HG02840 (cell line): Measurements from ENCODE around the gene BORCS6.
"Not testable (repeated sequence)": the region's sequence is repeated elsewhere in the genome, so short reads cannot be mapped to it uniquely, and the experiment has no call there.

Experiments used
- ATAC-seq: cut with Tn5 transposase; IDR thresholded peaks from one replicate; pipeline ENCODE4 v1.9.1; 2021; ENCODE audit warnings: mild to moderate bottlenecking, moderate library complexity, moderate number of reproducible peaks; ENCODE audit not compliant: unreplicated experiment, low FRiP score

BORCS6 gene

DNA sequence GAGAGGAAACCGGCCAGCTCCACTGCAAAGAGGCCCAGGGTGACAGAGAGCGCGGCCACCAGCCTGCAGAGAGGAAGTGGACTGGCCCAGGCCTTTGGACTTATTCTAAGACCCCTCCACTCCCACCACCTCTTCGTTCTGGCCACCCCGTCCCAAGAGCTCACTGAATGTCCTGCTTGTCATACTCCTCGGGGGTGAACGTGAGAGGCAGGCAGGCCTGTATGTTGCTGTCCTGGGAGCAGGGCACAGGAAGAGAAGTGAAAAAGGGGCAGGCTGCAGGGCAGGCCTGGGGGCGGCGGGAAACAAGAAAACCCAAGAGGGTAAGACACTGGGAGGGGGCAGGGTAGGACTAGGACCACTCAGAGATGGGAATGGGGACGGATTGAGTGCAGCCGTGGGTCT, 14.2 kb downstream of the BORCS6 start:
- no peak for ATAC-seq

DNA sequence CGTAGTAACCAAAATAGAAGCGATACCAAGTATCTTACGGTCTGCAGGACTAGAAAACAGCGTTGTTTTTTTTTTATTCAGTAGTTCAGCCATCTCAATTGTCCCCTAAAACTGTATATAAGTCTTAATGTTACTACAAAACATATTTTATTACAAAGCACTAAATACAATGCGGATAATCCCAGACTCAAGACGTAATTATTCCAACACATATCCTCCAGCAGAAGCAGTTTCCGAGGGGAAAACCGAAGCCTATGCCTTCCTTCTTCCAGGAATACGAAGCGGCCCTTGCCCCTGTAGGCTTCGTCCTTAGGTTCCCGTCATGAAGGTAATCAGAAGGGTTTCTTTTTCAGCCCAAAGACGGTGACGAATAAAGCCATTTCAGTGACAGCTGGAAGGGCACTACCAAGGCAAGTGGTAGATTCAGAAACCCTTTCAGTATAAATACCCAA, 16.1 kb downstream of the BORCS6 start:
- no peak for ATAC-seq

- peak; percentile 68 for ATAC-seq
Observed at GRCh38 chr17:8173056-8173870, 16.7 kb downstream of the BORCS6 start.

GRCh38 chr17:8170186-8170585, 19.8 kb downstream of the BORCS6 start:
- ATAC-seq, result not testable (repeated sequence)

GRCh38 chr17:8167526-8167925, 22.5 kb downstream of the BORCS6 start:
- ATAC-seq, result no peak

GRCh38 chr17:8166731-8167130, 23.2 kb downstream of the BORCS6 start:
- ATAC-seq, result no peak

GRCh38 chr17:8164815-8165131, 25.2 kb downstream of the BORCS6 start:
- no peak for ATAC-seq

GRCh38 chr17:8163978-8164814, 25.8 kb downstream of the BORCS6 start:
- ATAC-seq, result no peak

GRCh38 chr17:8162997-8163977, 26.7 kb downstream of the BORCS6 start:
- no peak for ATAC-seq

- ATAC-seq, result no peak
Observed at GRCh38 chr17:8162233-8162996, 27.6 kb downstream of the BORCS6 start, which contains the start of gene VAMP2. Gene VAMP2, minus strand, starts transcription at chr17:8162948. Its CDS starts 69 bp downstream, at chr17:8162879.

DNA sequence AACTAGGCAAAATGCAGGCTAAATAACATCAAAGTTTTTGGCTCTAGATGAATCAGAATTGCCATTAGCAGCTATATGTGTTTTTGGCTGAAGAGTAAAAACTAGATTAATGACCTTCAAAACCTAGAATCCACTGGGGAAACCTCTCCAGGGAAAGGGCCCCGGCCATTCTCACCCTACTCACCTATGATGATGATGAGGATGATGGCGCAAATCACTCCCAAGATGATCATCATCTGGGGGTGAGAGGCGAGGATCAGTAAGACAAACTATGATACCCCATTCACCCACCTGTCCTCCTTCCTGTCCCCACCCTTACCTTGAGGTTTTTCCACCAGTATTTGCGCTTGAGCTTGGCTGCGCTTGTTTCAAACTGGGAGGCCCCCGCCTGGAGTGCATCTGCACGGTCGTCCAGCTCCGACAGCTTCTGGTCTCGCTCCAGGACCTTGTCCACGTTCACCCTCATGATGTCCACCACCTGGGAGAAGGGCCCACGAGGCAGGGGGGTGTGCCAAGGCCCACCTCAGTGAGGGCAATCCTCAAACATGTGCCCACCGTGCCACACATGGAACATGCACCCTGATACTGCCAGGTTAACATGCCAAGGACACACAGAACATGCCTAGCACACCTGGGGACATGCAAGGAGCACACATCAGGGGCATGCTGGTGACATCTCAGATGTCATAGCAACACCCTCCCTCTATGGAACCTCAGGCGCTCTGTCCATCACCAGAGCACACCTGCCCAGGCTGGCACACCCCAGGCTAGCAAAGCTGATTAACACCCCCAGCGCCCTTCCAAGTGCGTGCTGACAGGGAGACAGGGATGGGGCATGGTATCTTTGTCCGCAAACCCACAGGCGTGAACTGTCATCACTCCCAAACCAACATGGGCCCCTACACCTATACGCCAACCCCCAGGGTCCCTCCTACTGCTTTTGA, 28.4 kb downstream of the BORCS6 start:
- no peak for ATAC-seq

GRCh38 chr17:8160741-8161221, 29.2 kb downstream of the BORCS6 start:
- no peak for ATAC-seq

DNA sequence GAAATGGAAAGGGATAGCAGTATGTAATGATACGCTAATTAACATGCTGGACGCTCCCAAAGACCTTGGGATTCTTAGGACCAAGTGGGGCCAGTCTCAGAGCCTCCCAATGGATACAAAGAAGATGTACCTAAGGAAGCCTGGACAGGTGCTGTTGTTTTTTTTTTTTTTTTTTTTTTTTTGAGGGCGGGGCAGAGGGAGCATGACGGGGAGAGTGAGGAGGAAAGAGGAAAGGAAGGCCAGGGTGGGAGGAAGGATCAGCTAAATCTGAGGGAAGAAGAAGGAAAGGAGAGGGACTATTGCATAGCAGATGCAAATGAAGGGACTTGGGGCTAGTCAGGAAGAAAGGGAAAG, 29.8 kb downstream of the BORCS6 start:
- no peak for ATAC-seq

DNA sequence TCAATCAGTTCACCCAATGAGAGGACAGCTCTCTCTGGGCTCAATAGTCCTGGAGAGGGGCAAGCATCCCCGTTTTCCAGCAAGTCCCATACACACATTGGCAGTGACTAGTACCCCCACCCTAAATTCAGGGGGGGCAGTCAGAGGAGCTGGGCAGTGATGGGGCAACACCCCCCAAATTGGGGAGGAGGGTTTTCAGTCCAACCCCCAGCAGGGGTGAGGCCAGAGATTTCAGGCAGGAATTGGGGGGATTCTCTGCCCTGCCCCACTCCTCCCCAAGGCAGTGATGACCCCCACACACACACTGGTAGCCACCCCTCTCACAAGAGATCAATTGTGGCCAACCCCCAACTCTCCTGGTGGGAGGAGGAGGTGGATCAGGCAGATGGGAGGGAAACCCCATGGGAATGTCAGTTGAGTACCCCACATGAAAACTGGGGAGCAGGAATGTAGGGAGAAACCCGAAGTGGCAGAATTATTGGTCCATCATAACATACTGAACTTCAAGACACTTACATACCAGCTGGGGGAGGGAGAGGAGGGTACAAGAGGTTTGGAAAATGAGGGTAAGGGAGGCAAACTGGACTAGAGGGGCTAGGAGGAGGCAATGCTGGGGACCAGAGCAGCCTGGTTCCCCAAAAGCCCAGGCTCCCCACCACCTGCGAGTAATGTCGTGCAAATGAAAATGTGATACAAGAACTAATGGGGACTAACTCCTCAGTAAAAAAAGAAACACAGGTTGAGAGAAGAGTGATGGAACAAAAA, 30.3 kb downstream of the BORCS6 start:
- no peak for ATAC-seq

DNA sequence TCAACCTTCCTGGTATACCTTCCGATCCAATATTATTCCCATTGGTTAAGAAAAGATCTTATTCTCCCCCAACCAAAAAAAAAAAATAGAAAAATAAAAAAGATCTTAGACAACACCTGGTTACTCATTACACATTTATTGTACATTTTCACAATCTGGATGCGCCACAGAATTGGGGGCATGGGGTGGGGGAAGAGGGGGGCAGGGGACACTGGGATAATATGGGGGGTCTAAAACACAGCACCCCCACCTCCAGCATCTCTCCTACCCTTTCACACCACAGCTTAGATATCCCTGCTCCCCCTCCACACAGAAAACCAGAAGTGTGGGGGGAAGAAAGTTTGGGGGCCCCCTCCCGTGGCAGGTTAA, 31.0 kb downstream of the BORCS6 start:
- ATAC-seq, result no peak

DNA sequence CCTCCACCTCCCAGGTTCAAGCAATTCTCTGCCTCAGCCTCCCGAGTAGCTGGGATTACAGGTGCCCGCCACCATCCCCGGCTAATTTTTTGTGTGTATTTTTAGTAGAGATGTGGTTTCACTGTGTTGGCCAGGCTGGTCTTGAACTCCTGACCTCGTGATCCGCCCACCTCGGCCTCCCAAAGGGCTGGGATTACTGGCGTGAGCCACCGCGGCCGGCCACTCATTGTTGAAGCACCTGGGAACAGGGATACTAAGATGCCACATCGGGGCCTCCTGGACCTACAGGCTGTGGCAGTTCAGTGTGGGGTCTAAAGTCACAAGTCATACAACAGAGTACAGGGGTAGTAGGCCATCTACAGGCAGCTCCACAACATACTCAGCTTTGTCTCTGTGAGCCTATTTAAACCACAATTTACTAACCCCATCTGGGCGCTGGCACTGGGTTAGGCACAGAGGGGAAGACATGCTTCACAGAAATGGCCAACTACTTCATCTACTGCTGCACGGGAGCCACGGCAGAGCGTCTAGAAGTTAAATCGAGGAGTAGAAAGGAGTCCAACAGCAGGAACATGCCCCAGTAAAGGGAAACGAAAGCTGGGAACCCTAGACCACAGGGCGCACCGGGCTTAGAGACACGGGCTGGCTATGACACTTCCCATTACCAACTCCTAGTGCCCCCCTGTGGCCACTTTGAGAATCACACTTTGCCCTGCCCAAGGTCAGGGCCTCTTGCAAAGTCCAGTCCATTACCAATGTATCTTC, 31.5 kb downstream of the BORCS6 start:
- no peak for ATAC-seq
